Inflammatory macrophage treated with lipopolysaccharide for 1 hour (primary cell): ENCODE data around the gene TMEM131L.
"Not testable (repeated sequence)": the region's sequence is repeated elsewhere in the genome, so short reads cannot be mapped to it uniquely, and the experiment has no call there.

Source experiments
- DNase-seq, 2 donors: peaks; one replicate each; pipeline ENCODE4 v3.0.0-alpha.2; 2020 to 2022

The TMEM131L gene

DNA sequence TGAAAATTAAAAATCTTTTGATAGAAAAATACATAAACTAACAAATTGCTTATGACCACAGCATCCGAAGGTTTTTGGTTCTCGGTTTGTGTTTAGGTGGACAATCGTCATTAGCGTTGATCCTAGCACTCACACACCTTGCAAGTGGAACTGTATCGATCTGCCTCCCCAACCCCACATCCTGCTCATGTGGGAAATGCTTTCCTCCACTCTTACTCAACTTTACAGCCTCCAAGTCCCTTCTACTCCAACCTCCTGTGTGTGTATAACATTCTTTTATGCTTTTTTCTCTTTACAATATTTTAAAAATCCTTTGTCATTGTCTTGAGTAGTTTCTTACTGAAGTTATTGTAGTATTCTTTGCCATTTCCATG, 15.6 kb upstream of the TMEM131L start:
- no peak for DNase-seq

DNA sequence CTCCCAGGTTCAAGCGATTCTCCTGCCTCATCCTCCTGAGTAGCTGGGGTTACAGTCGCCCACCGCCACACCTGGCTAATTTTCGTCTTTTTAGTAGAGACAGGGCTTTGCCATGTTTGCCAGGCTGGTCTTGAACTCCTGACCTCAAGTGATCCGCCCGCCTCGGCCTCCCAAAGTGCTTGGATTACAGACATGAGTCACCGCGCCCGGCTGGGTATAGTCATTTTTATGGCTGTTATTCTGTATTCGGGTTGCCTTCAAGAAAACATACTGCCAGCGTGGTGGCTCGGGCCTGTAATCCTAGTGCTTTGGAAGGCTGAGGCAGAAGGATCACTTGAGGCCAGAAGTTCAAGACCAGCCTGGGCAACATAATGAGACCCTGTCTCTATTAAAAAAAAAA, 15.0 kb upstream of the TMEM131L start:
- not testable (repeated sequence) for DNase-seq

DNA sequence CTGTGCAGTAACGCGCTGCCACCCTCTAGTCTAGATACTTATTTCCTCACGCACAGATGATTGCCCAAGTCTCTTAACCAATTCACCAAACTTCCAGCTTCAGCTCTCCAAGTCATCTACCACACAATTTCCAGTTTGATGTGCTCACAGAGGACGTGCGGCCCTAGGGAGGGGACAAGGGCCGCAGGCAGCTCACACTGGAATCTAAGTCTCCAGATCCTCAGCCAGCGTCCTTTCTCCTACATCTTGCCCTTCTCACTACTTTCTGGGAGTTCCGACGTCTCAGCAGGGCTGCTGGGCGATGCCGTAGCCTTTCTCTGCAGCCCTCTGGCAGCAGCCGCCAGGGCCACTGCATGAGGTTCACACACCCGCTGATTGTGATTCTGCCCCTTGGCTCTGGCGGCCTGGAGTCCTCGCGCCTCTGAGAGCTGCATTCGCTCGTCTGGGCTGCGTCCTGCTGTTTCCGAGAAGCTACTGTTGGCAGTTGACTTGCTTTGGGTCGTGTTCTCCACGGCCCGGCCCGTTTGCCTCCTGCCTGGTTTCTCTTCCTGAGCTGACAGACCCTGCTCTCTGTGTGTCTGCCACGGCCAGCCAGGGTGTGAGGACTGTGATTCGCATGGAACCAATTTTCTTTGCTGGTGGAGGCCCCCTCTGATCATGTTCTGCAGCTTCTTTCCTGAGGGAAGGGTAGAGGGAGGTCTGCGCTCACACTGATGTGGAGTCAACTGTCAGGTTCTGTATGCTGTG, 14.1 kb upstream of the TMEM131L start:
- DNase-seq: peak; percentile 89 to 92

DNA sequence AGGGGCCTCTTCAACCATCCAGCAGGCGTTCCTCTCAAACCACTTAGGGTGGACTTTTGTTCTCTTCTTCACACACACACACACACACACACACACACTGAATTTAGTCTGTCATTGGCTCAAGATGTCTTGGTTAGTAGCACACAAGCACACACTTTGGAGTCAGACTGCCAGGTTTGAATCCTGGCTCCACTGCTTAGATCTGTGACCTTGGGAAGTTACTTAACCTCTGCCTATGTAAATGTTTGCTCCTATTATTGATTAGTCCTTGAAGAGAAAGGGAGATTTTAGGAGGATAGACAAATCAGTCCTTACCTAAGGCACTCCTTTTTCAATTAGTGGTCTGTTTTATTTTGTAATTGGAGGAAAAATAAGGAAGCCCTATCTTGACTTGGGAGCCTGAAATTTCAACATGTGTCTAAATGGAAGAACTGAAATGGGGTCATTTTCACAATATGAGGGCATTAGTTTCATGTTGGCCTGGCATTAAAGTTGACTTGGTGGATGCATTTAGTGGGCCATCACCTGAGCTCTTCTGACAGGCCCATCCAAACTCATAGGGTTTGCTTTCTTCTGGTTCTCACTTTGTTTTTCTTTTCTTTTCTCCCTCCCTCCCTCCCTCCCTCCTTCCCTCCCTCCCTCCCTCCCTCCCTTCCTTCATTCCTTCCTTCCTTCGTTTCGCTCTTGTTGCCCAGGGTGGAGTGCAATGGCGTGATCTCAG, 13.3 kb upstream of the TMEM131L start:
- DNase-seq: no peak

DNA sequence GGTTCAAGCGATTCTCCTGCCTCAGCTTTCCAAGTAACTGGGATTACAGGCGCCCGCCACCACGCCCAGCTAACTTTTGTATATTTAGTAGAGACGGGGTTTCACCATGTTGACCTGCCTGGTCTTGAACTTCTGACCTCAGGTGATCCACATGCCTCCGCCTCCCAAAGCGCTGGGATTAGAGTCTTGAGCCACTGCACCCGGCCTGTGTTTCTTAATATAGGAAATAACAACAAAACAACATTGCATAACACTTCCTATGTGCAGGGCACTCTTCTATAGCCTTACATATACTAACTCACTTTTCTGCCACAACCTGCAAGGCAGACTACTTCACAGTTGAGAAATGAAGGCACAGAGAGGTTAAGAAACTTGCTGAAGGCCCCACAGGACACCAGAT, 12.8 kb upstream of the TMEM131L start:
- DNase-seq: peak; percentile 65 to 74

DNA sequence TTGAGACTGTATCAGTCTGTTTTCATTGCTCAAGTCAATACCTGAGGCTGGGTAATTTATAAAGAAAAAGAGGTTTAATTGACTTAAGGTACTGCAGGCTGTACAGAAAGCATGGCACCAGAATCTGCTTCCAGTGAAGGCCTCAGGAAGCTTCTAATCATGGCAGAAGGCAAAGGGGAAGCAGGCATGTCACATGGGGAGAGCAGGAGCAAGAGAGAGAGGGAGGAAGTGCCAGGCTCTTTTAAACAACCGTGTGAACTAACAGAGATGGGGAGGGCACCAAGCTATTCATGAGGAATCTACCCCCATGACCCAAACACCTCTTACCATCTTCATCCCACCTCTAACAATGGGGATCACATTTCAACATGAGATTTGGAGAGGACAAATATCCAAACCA, 7.2 kb upstream of the TMEM131L start:
- DNase-seq: no peak

DNA sequence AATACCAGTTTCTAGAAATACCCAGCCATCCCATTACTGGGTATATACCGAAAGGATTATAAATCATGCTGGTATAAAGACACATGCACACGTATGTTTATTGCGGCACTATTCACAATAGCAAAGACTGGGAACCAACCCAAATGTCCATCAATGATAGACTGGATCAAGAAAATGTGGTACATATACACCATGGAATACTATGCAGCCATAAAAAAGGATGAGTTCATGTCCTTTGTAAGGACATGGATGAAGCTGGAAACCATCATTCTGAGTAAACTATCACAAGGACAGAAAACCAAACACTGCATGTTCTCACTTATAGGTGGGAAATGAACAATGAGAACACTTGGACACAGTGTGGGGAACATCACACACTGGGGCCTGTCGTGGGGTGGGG, 4.6 kb upstream of the TMEM131L start:
- DNase-seq: not testable (repeated sequence)

DNA sequence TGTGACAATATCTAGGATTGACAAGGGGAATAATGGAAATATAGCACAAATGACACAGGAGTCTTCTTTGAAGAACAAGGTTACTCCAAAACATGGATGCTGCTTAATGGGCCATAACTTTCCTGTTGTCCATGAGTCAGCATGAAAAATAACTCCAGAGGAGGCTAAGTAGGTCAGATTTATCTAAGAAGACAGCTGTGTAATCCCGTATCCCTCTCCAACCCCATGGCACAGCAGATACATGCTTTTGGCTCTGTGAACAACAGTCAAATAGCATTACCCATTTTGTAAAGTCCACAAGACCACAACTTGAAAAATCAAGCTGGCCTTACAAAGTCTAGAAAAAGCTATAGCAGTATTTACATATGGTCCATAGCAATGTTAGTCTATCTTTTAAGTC, 2.1 kb upstream of the TMEM131L start:
- no peak for DNase-seq

DNA sequence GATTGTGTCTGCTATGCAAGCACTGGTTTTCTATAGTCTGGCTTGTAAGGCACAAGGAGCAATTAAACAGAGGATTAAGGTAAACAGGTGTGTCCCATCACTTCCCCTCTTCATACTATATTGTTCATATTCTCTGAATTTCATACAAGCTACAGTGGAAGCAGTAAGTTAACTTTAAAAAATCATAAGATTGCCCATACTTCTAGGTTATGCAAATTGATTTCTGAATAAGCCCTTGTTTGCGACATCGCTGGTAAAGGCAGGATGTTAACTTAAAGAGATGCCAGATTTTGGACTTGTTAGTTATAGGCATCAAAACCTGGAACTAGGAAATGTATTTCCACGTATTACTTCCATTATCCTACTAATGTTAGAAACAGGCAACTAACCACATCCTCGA, 1.0 kb upstream of the TMEM131L start:
- DNase-seq: peak; percentile 51 to 59

DNA sequence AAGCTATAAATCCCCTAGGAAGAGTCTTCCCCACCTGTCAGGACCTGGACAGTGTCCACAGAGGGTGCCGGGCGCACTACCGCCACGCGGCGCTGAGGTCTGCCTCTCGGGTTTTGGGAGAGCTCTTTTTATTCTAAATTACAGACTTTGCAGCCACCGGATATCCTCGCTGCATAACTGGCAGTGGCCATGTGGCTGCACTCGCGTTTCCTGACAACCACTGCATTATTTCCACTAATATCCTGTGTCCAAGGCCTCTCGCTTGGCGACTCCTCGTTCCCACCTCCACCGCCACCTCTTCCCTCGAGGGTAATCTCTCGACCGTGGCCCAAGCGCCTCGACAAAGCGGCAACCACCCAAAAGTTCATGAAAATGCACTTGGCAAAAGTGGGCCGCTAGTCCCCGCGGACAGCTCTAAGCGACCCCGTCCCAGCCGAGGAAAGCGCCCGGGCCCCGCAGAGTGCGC, 512 bp upstream of the TMEM131L start:
- no peak for DNase-seq

DNA sequence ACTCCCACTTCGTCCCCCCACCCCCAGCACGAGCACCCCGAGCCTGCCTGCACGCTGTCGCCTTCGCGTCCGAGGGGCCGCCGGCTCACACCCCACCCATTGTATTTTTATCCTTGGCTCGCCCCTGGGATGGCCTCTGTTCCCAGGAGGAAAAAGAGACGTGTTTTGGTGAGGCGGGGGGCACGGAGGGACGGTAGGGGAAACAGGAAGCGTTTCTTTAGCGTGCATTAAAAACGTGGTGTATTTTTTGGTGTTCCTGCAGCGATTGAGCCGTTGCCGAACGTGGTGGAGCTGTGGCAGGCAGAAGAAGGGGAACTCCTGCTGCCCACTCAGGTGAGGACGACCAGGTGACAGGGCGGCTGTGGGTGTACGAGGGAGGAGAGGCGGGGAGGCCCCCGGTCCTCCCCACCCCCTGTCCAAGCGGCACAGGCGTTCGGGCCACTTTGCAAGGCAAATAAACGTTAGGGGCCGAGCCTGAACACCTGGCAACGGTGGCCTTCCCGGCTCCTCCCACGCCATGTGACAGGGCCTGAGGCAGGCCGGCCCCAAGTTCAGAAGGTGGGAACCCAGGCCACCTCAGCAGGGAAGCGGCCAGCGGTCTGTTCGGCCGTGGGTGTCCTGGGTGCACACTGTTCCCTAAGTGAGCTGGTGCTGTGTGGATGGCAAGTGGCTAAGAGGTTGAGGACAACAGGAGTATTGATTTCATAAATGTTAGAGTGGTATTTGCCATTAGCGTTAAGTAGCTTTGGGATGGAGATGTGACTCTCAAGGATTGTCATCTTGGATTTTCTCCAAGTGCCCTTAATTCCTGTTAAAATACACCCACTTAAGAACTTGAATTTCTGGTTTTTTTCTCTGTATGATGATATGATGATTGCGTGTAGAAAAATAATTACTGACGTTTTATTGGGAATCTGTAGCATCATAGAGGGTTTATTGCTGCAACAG, 1.1 kb downstream of the TMEM131L start:
- no peak for DNase-seq

DNA sequence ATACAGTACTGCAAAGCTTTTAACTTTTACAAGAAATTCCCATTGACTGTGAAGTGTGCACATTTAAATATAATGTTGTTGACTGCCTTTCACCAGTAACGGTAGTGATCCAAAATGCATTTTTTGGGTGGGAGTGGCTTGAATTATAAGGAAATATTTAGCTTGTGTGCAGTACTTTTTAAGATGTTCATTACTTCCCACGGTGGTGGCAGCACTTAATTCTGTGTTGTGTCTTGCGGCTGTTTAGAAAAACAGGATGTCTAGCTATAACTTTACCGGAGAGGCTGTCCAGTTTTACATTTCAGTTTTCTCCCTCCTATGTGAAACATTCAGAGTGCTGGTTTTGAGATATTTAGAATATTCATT, 1.7 kb downstream of the TMEM131L start:
- DNase-seq: no peak

DNA sequence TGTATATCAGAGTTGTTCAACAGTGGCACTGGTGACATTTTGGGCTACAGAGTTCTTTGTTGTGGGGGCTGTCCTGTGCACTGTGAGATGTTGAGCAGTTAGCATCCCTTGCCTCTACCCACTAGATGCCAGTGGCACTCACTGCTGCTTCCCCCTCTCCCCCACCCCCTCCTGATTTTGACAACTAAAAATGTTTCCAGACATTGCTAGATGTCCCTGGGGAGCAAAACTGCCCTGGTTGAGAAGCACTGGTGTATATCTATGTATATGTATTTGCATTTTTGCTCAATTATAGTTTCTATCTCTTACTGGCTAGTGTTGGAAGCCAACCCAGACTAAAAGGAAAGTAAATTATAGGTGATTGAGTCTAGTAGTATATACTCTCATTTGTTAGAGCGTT, 2.4 kb downstream of the TMEM131L start:
- DNase-seq: no peak

DNA sequence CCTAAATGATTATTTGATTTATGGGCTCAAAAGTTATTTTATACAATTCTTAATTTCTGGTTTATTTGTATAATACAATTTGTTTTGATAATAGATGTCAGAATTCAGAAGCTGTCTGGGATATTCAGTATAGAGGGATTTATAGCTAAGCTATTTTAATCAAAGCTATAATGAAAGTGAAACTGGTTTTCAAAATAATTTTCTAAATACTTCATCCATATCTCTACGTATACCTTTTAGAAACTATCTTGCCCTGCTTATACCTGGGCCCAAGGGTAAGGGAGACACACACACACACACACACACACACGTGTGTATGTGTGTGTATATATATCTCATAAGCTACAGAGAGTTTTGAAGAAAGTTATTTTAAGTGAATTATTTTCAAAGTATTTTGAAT, 2.9 kb downstream of the TMEM131L start:
- DNase-seq: no peak

DNA sequence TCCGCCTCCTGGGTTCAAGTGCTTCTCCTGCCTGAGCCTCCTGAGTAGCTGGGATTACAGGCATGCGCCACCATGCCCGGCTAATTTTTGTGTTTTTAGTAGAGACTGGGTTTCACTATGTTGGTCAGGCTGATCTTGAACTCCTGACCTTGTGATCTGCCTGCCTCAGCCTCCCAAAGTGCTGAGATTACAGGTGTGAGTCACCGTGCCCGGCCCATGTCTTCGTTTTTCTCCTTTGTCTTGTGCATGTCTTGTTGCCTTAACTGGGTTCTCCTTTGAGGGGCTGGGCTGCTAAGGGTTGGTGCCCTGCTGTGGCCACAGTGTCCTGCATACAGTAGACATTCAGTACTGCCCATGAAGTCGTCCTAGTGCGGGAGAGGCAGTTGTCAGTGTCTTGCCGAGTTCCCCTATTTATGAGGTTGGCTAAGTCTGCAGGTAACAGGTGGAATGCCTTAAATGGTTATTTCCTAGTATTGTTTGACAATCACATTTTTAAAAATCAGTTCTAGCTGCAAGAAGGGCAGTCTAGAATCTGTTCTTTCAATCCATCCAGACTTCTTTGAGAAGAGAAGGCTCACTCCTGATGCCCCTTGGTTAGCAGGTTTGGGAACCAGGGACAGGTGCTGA, 5.0 kb downstream of the TMEM131L start:
- not testable (repeated sequence) for DNase-seq

DNA sequence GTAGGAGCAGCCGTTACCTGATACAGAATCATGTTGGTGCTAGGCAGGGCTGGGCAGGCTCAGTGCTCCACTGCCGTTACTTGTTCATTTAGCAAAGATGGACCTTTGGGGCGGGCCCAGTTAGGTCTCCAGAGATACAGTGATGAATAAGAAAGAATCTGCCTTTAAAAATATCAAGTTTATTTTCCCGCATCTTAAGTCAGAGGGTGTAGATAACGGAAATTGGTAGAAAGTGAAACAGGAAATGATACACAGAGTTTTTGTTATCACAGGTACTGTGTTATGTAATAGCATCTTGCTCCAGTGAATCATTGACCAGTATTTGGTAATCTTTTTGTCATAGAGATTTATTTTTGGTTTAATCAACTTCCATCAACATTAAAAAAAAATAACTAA, 5.5 kb downstream of the TMEM131L start:
- DNase-seq: no peak

DNA sequence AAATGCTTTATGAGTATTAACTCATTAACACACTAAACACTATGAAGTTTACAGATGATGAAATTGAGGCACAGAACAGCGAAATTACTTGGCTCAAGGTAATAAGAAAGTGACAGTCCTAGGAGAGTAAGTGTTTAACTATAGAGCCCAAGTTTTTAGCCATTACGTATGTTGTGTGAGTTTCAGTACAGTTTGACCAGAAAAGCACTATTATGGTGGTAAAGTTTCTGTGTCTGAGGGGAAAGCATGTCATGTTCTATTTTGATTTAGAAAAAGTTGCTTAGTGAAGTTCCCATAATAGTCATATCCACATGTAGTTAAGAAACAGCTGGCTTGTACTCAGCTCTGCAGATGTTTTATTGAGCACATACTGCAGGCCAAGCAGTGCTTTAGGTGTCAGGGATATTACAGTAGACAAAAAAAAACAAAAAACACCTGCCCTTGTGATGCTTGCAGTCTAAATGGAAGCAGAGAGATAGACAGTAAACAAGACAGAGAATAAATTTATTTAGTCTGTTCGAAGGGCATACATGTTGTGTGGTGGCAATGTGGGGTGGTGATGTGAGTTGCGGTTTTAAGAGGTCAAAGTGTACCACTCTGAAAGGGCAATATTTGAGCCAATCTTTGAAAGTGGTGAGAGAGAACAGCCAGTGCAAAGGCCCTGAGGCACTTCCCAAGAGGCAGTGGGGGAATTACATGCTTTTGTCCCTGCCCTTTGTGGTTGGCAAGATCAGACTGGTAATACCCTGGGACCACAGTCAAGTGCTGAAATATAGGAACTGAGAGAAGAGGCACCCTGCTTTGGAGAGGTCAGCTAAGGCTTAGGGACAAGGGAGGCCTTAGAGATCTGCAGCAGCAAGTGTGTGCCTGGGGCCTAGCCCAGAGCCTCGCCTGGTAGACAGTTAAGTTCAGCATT, 6.2 kb downstream of the TMEM131L start:
- peak in 1 of 2 donors; percentile 45 for DNase-seq

DNA sequence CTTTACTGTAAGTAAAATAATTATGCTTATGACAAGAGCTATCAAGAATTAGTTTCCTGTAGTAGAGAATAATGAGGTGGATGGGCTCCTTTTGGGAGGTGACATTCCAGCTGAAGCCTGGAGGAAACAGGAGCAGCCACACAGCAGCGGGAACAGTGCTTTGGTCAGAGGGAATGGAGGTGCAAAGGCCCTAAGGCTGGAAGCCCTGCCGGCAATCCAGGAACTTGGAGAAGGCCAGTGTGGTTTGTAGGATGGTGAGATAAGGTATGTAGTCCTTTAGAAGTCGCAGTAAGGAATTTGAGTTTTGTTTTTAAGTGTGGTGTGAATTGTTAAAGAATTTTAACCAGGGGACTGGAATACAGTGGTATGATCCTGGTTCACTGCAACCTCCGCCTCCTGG, 8.1 kb downstream of the TMEM131L start:
- no peak for DNase-seq

DNA sequence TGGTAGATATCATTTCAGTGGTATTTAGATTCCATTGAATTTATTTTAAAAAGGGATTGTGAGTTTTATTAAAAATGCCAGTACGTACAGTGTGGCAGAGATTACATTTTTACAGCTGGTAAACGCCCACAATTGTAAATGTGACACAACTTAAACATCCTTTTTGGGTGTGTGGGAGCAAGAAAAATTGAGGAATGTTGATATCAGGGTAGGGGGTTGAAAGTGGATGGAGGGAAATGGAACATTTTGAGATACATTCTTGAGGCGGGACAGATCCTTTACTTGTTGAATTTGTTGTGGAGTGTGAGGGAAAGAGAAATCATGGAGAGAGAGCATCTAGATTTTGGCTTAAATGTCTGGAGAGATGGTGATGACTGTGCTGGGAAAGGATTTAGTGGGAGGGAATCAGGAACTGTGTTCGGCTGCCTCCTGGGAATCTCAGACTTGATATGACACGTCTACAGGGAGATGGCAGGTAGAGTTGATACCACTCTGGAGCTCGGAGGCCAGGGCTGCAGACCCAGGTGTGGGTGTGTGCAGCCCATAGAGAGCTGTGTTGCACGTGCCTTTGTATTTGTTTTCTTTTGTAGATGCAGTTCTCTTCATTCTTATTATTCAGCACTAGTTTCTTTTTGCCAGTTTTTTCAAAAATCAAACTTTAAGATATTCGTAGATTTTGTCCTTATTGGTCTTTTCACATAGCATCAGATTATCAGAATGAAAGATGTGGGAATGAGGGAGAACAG, 10.8 kb downstream of the TMEM131L start:
- no peak for DNase-seq

DNA sequence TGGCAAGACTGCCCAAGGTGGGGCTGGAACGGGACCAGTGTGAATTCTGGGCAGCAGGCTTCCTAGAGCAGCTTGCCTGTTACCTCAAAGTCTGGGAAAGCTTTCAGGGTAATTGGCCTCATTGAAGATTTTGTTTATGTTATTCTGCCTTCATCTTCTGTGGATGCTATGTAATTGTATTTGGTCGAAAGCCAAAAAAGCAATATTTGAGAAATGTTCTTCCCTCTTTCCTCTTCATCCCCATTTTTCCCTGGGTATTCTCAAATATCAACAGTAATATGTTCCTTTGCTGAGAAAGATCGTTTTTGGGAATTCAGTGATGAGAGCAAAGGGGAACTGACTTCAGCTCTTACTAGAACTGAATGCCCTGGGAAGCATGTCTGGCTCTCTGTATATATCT, 12.9 kb downstream of the TMEM131L start:
- DNase-seq: no peak

DNA sequence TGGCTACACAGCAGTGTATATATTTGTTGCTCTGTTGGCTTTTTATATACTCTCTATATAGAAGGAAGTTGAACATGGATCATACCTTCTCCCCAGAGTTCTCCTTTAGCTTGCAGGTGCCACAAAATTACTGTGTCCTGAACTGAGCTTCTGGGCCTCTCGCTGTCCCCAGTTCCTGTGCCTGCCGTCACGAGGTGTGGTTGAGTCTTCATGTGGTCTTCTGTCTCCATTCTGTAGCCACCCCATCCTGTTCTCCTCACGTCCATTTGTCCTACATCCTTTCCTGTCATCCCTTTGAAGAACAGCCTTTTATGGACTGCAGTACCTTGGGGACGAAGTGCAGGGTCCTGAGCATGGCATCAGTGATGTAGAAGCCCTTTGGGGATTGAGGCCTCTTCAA, 14.5 kb downstream of the TMEM131L start:
- no peak for DNase-seq
